WI38 (cell line): ENCODE data around the gene ZBTB7C.

Experiments
- H3K4me3 ChIP-seq: 2 replicates; pipeline ENCODE4 v1.5.1; 2011; ENCODE audit warnings: low read depth, mild to moderate bottlenecking, control low read depth, low read length
- TF ChIP-seq, protein P1 (sequence below): IDR thresholded peaks from 2 replicates; pipeline ENCODE4 v1.5.1; 2012; ENCODE audit warnings: low read depth, mild to moderate bottlenecking, control low read depth, low read length

ZBTB7C gene

GRCh38 chr18:48108136-48108535 lies 301.0 kb downstream of the ZBTB7C start:
- no peak overlapping the region for H3K4me3 ChIP-seq
- TF ChIP-seq, protein P1, sequence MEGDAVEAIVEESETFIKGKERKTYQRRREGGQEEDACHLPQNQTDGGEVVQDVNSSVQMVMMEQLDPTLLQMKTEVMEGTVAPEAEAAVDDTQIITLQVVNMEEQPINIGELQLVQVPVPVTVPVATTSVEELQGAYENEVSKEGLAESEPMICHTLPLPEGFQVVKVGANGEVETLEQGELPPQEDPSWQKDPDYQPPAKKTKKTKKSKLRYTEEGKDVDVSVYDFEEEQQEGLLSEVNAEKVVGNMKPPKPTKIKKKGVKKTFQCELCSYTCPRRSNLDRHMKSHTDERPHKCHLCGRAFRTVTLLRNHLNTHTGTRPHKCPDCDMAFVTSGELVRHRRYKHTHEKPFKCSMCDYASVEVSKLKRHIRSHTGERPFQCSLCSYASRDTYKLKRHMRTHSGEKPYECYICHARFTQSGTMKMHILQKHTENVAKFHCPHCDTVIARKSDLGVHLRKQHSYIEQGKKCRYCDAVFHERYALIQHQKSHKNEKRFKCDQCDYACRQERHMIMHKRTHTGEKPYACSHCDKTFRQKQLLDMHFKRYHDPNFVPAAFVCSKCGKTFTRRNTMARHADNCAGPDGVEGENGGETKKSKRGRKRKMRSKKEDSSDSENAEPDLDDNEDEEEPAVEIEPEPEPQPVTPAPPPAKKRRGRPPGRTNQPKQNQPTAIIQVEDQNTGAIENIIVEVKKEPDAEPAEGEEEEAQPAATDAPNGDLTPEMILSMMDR = no peak

- TF ChIP-seq, protein P1 = no peak
- H3K4me3 ChIP-seq = no peak overlapping the region
Observed at GRCh38 chr18:48106976-48107781, 302.0 kb downstream of the ZBTB7C start.

- no peak overlapping the region for H3K4me3 ChIP-seq
- TF ChIP-seq, protein P1 = no peak
Observed at GRCh38 chr18:48106498-48106897, 302.7 kb downstream of the ZBTB7C start.

DNA sequence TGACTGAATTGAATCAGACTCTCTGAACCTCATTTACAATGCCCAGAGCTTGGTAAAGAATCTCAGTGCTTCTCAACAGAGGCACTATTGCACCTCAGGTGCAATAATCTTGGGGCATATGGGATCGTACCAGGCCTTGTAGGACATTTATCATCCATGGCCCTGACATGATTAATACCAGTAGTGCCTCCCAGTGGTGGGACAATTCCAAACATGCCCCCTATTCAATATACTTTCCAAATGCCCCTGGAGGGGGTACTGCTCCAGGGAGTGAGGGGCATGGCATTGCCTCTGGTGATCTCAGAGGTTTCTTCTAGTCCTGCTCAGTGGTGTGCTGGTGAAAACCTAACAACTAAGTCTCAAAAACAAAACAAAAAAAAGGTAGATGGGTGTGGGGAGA lies 303.9 kb downstream of the ZBTB7C start:
- TF ChIP-seq, protein P1 = no peak

DNA sequence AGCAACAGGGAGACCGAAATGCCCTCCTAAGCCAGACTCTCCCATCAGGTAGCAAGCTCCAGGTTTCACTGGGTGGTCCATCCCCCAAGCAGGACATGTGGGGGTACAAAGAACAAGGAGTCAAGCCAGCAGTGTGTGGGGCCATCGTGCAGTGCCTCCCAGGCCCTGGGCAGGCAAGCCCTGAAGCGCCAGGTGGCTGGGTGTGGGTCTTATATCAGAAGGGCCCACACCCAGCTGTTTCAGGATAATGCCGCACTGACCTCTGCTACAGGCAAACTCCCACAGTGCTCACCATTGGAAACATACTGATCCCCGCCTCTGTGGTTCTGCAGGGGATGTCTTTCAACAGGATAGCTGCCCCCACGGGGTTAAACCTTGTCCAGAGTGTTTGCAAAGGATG lies 304.5 kb downstream of the ZBTB7C start:
- TF ChIP-seq, protein P1 = no peak
- no peak overlapping the region for H3K4me3 ChIP-seq

More for the DNA sequence above, 303.9 kb downstream of the ZBTB7C start:
- H3K4me3 ChIP-seq = no peak overlapping the region

DNA sequence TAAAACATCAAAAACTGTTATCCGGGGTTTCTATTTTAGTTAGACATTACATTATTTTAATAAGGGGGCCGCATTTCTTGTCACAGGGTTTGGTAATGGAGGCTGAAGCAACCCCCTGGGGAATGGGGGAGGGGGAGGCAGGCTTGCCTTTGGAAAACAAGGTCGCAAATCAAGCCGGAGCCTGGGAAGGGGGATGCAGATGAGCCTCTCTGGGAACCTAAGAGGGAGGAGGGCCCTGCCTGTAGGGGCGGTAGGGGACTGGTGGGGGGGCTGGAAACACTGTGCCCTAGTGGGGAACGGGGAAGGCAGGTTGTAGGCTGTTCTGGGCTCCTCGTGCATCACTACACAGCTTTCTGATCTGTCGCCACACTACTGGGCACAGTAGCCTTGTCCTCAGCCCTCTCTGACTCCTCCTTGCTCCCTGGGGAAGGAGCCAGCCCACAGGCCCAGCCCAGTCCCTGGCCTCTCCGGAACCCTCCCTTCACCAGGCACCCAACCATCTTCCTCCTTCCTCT lies 308.5 kb downstream of the ZBTB7C start:
- no peak overlapping the region for H3K4me3 ChIP-seq

GRCh38 chr18:48100165-48100575 lies 309.0 kb downstream of the ZBTB7C start:
- H3K4me3 ChIP-seq = no peak overlapping the region
- TF ChIP-seq, protein P1 = no peak

More for the DNA sequence above, 308.5 kb downstream of the ZBTB7C start:
- TF ChIP-seq, protein P1 = no peak
